ENCODE measurements around the gene CACNA1C. TPM values are rescaled to one million over a fixed set of nuclear protein-coding genes. Genes with fewer than 3 reads are reported as not detected.

Gene CACNA1C
- total RNA-seq, 1 donor from 2014 or later: 0.14 TPM

DNA sequence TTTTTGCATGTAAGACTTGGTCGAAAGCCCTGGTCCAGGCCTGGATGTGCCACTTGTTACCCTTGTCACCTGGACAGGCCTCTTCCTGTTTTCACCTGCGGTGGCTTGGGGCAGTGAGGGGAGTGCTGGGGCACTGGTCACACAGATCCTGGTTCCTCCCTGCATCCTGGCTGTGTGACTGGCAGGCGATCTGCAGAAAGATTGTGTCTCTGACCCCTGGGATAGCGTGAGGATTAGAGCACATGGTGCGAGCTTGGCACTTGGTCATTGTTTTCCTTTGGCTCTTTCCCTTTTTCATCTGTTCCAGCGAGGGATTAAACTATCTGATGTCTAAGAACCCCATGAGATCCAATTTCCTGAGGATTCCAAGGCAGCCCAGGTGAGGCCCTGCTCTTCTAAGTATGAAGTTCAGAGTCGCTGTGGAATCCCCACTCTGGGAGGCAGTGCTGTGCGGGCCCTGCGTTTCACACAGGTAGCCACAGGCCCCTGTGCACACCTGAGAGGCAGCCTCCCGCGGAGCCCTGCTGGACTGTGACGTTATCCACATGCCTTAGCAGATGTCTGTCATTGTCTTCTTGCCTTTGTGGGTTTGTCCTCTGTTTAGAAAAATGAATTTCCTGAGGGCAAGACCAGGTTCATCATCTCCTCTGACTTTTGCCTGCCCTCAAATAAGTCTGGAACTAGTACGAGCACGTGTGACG lies 288.4 kb downstream of the CACNA1C start:
- Mint-ChIP-seq H3K27ac (no peak overlapping the region), H3K9me3 (no peaks in the 10 kb centered on the region), H3K36me3 (ENCODE audit: low read depth) (no peaks in the 10 kb centered on the region), H3K4me3 (ENCODE audit: low read depth) (no peak overlapping the region), H3K27me3 (ENCODE audit: low read depth) (peaks cover 28% of the 10 kb centered on the region), H3K4me1 (ENCODE audit: low read depth) (peaks cover 5% of the 10 kb centered on the region)
- no peak for DNase-seq (ENCODE audit: low spot score)
- intact Hi-C loops (cut with micrococcal nuclease): no loop called here

DNA sequence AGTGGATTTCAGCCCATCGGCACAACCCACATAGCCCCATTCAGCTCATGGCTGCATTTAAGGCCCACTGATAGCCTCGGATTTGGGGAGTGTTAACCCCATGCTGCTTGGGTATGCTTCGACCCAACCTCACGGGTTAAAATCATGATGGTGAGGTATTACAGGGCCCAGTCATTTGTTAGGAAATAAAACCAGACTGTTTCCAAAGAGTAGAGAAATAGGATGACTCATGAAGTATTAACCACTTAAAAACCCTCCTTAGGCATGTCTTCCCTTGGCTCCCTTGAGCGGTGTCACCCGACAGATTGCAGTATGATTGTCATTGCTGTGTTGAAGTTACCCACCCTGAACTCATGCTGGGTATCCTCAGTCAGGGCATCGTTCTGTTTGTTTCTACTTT lies 289.1 kb downstream of the CACNA1C start:
- Mint-ChIP-seq H3K27ac (no peak overlapping the region), H3K4me3 (ENCODE audit: low read depth) (no peak overlapping the region), H3K36me3 (ENCODE audit: low read depth) (no peaks in the 10 kb centered on the region), H3K27me3 (ENCODE audit: low read depth) (peaks cover 29% of the 10 kb centered on the region), H3K9me3 (no peaks in the 10 kb centered on the region), H3K4me1 (ENCODE audit: low read depth) (no peaks in the 10 kb centered on the region)
- intact Hi-C loops (cut with micrococcal nuclease): no loop called here
- DNase-seq (ENCODE audit: low spot score): no peak

DNA sequence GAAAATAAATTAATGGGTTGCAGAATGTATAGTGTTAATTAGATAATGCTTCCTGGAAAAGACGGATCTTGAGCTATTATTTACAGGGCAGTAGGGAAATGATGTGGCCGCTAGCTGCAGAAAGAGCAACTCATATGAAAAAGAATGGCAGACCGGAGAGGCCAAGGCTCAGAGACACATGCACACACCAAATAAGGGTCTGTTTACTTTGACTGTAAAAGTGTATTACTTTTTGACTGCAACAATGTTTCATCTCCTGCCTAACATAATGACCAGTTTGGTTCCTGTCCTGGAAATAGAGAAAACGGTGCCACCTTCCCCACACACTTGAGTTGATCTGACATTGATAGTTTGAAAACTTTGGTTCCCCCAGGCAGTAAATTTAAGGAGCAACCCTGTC lies 290.9 kb downstream of the CACNA1C start:
- Mint-ChIP-seq H3K9me3 (no peaks in the 10 kb centered on the region), H3K4me1 (ENCODE audit: low read depth) (no peaks in the 10 kb centered on the region), H3K27ac (no peak overlapping the region), H3K27me3 (ENCODE audit: low read depth) (peaks cover 29% of the 10 kb centered on the region), H3K4me3 (ENCODE audit: low read depth) (no peak overlapping the region), H3K36me3 (ENCODE audit: low read depth) (no peaks in the 10 kb centered on the region)
- DNase-seq (ENCODE audit: low spot score): no peak
- intact Hi-C loops (cut with micrococcal nuclease): no loop called here

DNA sequence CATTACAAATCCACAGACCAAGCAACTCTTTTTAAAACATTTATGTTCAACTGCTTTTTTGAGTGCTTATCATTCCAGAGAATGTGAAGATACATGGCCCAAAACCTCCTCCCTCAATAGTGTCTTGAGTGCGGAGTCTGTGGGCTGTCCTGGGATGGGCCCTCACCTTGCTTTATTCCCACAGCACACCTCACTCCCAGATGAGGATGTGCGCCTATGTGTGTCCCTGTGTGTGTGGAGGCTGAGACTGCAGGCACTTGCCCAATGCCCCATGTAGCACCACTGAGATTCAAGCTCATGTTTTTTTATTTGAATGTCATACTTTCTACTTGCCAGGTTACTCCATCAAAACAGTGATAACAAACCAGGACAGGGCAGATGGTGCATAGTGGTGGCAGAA lies 291.7 kb downstream of the CACNA1C start:
- intact Hi-C loops (cut with micrococcal nuclease): no loop called here
- H3K27ac Mint-ChIP-seq: no peak overlapping the region
- H3K36me3 Mint-ChIP-seq (ENCODE audit: low read depth): no peaks in the 10 kb centered on the region
- no peak overlapping the region for H3K4me3 Mint-ChIP-seq (ENCODE audit: low read depth)
- no peaks in the 10 kb centered on the region for H3K4me1 Mint-ChIP-seq (ENCODE audit: low read depth)
- peaks cover 30% of the 10 kb centered on the region for H3K27me3 Mint-ChIP-seq (ENCODE audit: low read depth)
- no peaks in the 10 kb centered on the region for H3K9me3 Mint-ChIP-seq
- no peak for DNase-seq (ENCODE audit: low spot score)

DNA sequence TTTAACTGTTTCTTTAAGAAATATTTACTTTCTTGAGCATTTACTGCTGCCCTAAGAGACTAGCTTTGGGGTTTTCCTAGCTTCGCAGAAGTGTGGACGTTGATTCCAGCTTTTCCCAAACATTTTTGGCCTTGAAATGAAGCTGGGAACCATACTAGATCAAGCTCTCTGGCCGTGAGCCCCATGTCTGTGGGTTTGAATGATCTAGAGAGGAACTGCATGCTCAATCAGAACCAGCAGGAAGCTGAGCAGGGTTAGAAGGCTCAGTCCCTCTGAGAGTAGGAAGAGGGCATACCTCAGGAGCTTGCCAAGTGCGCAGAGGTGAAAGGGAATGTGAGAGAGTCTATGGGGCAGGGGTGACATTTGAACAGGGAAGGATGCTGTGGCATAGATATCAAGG lies 292.1 kb downstream of the CACNA1C start:
- Mint-ChIP-seq H3K27me3 (ENCODE audit: low read depth) (peaks cover 32% of the 10 kb centered on the region), H3K9me3 (no peaks in the 10 kb centered on the region), H3K4me1 (ENCODE audit: low read depth) (no peaks in the 10 kb centered on the region), H3K27ac (no peak overlapping the region), H3K36me3 (ENCODE audit: low read depth) (no peaks in the 10 kb centered on the region), H3K4me3 (ENCODE audit: low read depth) (no peak overlapping the region)
- DNase-seq (ENCODE audit: low spot score): no peak
- intact Hi-C loops (cut with micrococcal nuclease): no loop called here

GRCh38 chr12:2345902-2346301 lies 293.1 kb downstream of the CACNA1C start:
- no peaks in the 10 kb centered on the region for H3K9me3 Mint-ChIP-seq
- no peaks in the 10 kb centered on the region for H3K36me3 Mint-ChIP-seq (ENCODE audit: low read depth)
- DNase-seq (ENCODE audit: low spot score): no peak
- peaks cover 32% of the 10 kb centered on the region for H3K27me3 Mint-ChIP-seq (ENCODE audit: low read depth)
- no peak overlapping the region for H3K27ac Mint-ChIP-seq
- H3K4me1 Mint-ChIP-seq (ENCODE audit: low read depth): no peaks in the 10 kb centered on the region
- no peak overlapping the region for H3K4me3 Mint-ChIP-seq (ENCODE audit: low read depth)
- intact Hi-C loops (cut with micrococcal nuclease): no loop called here

DNA sequence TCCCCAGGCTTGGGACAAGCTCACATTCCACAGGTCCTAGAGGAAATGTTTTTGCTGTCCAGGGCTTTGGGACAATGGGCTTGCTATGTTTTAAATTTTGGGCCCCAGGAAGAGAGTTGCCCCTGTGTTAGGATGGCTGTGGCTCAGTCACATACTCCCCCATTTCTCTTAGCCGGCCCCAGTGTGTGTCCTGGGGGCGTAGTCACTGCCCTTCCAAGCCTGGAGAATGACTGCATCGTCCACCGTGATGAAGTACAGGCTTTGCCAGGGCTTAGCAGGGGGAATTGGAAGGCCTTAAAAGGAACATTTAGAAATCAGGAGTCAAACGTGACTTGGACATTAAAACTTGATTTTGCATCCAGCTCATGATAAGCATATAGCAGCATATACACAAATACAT lies 293.6 kb downstream of the CACNA1C start:
- DNase-seq (ENCODE audit: low spot score): no peak
- intact Hi-C loops (cut with micrococcal nuclease): no loop called here
- H3K27me3 Mint-ChIP-seq (ENCODE audit: low read depth): peaks cover 30% of the 10 kb centered on the region
- no peaks in the 10 kb centered on the region for H3K36me3 Mint-ChIP-seq (ENCODE audit: low read depth)
- no peak overlapping the region for H3K4me3 Mint-ChIP-seq (ENCODE audit: low read depth)
- no peaks in the 10 kb centered on the region for H3K4me1 Mint-ChIP-seq (ENCODE audit: low read depth)
- no peak overlapping the region for H3K27ac Mint-ChIP-seq
- no peaks in the 10 kb centered on the region for H3K9me3 Mint-ChIP-seq

GRCh38 chr12:2347137-2347843 lies 294.5 kb downstream of the CACNA1C start:
- Mint-ChIP-seq H3K4me3 (ENCODE audit: low read depth) (no peak overlapping the region), H3K36me3 (ENCODE audit: low read depth) (no peaks in the 10 kb centered on the region), H3K27me3 (ENCODE audit: low read depth) (peaks cover 30% of the 10 kb centered on the region), H3K4me1 (ENCODE audit: low read depth) (no peaks in the 10 kb centered on the region), H3K9me3 (no peaks in the 10 kb centered on the region), H3K27ac (no peak overlapping the region)
- DNase-seq (ENCODE audit: low spot score): no peak
- intact Hi-C loops (cut with micrococcal nuclease): no loop called here

DNA sequence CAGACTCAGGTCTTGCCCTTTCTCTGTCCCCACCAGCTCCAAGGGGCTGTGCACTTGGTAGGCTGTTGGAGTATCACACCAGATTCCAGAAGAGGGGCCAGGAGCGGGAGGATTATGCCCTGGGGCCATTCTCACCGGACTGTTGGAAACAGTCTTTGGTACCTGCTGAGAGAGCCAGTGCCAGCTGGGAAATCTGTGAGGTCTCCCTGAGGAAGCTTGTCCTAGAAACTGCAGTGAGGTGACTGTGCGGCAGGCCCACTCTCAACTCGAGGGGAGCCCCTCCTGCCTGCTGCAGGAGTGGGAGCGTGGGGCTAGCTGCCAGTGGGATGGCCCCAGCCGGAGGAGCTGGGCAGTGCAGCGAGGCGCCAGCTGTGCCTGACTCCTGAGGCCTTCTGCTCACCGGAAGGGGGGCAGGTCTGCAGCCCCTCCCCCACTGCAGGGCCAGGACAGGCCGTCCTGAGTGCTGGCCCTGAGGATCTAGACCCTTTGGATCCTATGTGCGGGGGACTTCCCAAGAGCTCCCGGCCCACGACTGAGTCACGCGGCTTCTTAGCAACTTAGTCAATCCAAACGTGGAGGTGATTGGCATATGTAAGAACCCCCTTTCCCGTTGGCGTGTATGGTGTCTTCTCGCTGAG lies 295.2 kb downstream of the CACNA1C start:
- Mint-ChIP-seq H3K4me3 (ENCODE audit: low read depth) (no peak overlapping the region), H3K27ac (no peak overlapping the region), H3K27me3 (ENCODE audit: low read depth) (peaks cover 33% of the 10 kb centered on the region), H3K9me3 (no peaks in the 10 kb centered on the region), H3K4me1 (ENCODE audit: low read depth) (no peaks in the 10 kb centered on the region), H3K36me3 (ENCODE audit: low read depth) (no peaks in the 10 kb centered on the region)
- DNase-seq (ENCODE audit: low spot score): no peak
- intact Hi-C loops (cut with micrococcal nuclease): no loop called here

GRCh38 chr12:2348482-2348852 lies 295.7 kb downstream of the CACNA1C start:
- intact Hi-C loops (cut with micrococcal nuclease): no loop called here
- H3K27ac Mint-ChIP-seq: no peak overlapping the region
- no peaks in the 10 kb centered on the region for H3K9me3 Mint-ChIP-seq
- H3K4me1 Mint-ChIP-seq (ENCODE audit: low read depth): no peaks in the 10 kb centered on the region
- DNase-seq (ENCODE audit: low spot score): no peak
- H3K36me3 Mint-ChIP-seq (ENCODE audit: low read depth): no peaks in the 10 kb centered on the region
- no peak overlapping the region for H3K4me3 Mint-ChIP-seq (ENCODE audit: low read depth)
- H3K27me3 Mint-ChIP-seq (ENCODE audit: low read depth): peaks cover 35% of the 10 kb centered on the region

DNA sequence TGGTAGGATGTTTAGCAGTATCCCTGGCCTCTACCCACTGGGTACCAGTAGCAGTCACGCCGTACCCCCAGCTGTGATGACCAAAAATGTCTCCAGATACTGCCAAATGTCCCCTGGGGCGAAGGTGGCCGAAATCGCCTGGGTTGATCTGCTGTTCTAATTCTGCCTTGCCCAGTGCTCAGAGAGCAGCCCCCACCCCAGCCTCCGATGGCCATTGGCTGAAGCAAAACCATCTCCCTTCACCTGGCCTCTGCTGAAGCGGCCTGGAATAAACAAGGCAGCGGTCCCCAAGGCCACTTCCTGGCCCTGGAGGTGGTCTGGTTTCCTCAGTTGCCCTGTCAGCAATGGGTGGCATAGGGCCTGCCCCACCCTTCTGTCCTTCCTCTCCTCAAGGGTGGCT lies 298.4 kb downstream of the CACNA1C start:
- H3K9me3 Mint-ChIP-seq: no peaks in the 10 kb centered on the region
- H3K27me3 Mint-ChIP-seq (ENCODE audit: low read depth): peaks cover 27% of the 10 kb centered on the region
- no peak overlapping the region for H3K27ac Mint-ChIP-seq
- H3K4me1 Mint-ChIP-seq (ENCODE audit: low read depth): no peaks in the 10 kb centered on the region
- intact Hi-C loops (cut with micrococcal nuclease): no loop called here
- H3K4me3 Mint-ChIP-seq (ENCODE audit: low read depth): no peak overlapping the region
- no peak for DNase-seq (ENCODE audit: low spot score)
- no peaks in the 10 kb centered on the region for H3K36me3 Mint-ChIP-seq (ENCODE audit: low read depth)

DNA sequence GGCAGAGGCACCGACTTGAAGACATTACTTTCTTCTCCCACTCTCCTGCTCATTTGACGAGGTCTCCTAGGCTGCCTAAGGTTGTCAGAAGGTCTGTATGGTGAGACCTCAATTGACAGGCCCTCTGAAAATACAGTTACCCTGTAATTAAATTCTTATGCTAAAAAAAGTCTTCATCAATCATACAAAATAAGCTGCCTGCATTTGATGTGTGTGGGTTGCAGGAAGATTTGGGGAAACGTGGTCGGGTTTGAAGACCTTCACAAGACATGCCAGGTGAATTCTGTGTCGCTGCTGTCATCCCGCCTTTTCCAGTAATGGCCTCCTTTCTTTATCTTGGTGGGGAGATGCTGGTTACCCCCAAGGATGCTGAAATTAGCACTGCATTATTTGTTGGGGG lies 299.4 kb downstream of the CACNA1C start:
- intact Hi-C loops (cut with micrococcal nuclease): no loop called here

DNA sequence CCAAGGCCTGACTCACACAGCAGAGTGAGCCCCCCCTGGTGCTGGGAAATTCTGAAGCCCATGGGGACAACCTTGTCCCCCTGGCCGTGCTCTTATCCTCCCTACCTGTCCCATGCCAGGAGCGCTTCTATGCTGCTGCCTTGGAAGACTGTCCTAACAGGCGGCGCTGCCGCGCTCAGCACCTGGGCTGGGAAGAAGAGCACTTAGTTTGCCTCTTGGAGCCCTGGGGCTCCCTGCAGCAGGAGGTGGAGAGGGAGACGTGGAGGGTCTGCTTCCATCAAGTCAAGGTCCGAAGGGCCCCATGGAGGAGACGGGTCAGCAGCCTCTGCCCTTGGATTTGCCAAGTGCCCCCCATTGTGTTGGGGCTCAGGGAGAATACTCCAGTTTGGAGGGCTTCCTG lies 300.5 kb downstream of the CACNA1C start:
- Mint-ChIP-seq H3K27me3 (ENCODE audit: low read depth) (peaks cover 26% of the 10 kb centered on the region), H3K4me3 (ENCODE audit: low read depth) (no peak overlapping the region), H3K4me1 (ENCODE audit: low read depth) (peaks cover 14% of the 10 kb centered on the region), H3K36me3 (ENCODE audit: low read depth) (no peaks in the 10 kb centered on the region), H3K9me3 (no peaks in the 10 kb centered on the region), H3K27ac (no peak overlapping the region)
- intact Hi-C loops (cut with micrococcal nuclease): no loop called here
- no peak for DNase-seq (ENCODE audit: low spot score)

More for the DNA sequence above, 299.4 kb downstream of the CACNA1C start:
- Mint-ChIP-seq H3K4me1 (ENCODE audit: low read depth) (peaks cover 6% of the 10 kb centered on the region), H3K9me3 (no peaks in the 10 kb centered on the region), H3K27ac (no peak overlapping the region), H3K4me3 (ENCODE audit: low read depth) (no peak overlapping the region), H3K36me3 (ENCODE audit: low read depth) (no peaks in the 10 kb centered on the region), H3K27me3 (ENCODE audit: low read depth) (peaks cover 26% of the 10 kb centered on the region)
- DNase-seq (ENCODE audit: low spot score): no peak
